HS-27A (cell line): ENCODE data around the gene MOSMO.

ENCODE experiments used
- DNase-seq: peaks from one replicate; pipeline ENCODE4 v3.0.0-alpha.2; 2012; ENCODE audit warnings: low read depth, missing footprints

Gene MOSMO

DNA sequence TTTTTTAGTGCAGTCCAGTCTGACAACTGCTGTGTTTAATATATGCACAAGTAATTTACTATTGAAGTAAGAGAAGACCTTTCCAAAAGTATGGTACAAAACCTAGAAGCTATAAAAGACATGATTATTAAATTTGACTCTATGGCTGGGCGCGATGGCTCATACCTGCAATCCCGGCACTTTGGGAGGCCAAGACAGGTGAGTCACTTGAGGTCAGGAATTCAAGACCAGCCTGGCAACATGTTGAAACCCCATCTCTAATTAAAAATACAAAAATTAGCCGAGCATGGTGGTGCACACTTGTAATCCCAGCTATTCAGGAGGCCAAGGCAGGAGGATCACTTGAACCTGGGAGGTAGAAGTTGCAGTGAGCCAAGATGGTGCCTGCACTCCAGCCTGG lies 43.1 kb downstream of the MOSMO start:
- no peak for DNase-seq

DNA sequence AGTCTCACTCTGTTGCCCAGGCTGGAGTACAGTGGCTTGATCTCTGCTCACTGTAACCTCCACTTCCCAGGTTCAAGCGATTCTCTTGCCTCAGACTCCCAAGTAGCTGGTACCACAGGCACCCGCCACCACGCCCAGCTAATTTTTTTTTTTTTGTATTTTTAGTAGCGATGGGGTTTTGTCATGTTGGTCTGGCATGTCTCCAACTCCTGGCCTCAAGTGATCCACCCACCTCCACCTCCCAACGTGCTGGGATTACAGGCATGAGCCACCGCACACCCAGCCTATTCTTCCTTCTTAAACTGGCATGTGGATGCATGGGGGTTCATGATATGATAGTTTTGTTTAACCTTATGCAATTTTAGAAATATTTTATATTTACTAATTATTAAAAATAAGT lies 45.1 kb downstream of the MOSMO start:
- DNase-seq = no peak

DNA sequence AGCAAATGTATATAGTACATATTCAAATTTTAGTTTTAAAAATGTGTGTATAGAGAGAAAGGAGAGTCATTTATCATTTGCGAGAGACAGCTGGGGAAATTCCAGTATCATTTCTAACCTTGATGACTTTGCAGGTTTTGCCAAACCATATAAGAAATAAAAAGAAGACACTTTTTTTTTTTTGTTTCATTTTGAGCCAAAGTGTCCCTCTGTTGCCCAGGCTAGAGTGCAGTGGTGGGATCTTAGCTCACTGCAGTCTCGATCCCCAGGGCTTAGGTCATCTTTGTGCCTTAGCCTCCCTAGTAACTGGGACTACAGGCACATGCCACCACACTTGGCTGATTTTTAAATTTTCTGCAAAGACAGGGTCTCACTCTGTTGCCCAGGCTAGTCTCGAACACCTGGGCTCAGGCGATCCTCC lies 46.0 kb downstream of the MOSMO start:
- no peak for DNase-seq

GRCh38 chr16:22054847-22055590 lies 47.1 kb downstream of the MOSMO start:
- DNase-seq = no peak

DNA sequence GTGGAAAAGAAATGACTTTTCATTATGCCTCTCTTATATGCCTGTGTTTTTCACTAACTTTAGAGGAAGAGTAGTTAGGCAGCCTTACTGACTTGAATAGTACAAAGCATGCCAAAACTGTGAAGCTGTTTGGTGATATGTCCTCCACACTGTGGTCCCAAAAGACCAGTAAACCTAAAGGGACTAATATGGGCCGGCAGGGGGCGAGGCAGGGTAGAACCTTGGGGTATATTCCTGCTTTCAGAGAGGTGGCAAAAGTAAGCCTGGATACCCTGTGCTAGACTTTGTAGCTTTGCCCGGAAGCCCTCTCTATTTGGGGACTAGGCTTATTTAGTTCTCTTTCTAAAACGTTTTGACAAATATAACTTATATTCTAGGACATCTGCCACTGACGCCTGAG lies 48.0 kb downstream of the MOSMO start:
- no peak for DNase-seq

GRCh38 chr16:22063888-22064467 lies 56.1 kb downstream of the MOSMO start:
- DNase-seq = no peak

GRCh38 chr16:22065252-22065651 lies 57.3 kb downstream of the MOSMO start:
- no peak for DNase-seq

DNA sequence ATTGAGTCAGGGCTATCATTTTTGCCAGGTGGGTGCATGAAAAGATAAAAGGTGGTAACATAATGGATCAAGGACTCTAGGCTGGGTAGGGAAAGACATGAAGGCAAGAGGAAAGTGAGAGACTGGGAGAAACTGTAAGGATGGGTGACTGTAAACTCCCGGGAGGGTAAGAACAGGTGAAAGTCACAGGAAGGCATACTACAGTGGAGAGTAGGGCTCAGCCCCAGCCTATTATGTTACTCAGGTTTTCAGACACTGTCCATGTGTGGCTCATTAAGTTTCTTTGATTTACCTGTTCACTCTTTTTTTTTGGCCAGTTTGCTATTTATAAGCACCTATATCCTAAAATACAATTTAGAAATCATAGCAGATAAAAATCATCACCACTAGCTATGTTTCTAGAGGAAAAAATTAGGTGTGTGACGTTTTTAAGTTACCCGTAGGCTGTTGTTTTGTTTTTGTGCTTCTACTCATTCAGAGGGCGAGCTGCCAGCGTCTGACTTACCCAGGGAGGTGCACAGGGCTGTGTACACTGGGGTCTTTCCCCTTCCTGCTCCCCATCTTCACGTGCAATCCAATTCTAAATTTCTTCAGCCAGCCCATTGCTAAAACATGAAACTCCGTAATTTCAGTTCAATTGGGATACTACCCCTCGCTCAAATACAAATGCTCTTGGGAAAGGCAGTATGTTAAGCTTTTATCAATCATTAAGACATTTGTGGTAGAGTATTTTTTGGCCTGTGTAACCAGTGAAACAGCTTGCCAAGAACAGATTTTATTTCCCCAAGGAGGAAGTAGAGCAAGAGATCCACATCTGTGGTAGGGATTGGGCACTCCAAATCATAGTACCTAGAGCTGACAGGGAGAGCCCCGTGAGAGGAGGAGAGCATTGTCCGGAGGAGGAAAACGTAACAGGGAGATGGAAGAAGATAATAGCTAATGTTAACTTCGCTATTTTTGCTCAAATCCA lies 62.7 kb downstream of the MOSMO start:
- DNase-seq = no peak

DNA sequence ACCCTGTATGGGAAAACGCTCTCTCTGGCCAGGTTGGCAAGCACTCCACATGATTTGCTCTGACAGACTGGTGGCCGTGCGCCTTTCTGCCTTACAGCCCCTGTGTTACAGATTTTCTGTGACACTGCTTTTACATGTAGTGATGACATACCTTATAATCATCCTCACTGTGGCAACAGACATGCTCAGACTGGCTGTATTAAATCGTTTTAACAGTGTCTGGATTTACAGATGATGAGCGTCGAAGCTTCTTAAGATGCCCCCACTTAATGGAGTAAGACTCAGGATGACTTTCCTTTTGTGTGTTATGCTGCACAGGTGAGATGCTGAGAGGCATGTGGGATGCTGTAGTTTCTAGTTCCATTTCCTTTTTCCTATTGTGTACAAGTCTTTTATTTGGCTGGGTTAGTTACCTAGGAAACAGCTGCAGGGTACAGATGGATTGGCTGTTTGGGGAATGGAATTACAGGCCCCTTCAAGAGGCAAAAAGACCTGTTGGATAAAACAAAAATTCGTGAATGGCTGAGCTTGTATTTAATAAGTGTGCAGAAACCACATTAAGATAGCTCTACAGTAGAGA lies 63.5 kb downstream of the MOSMO start:
- DNase-seq = no peak

GRCh38 chr16:22073350-22073749 lies 65.4 kb downstream of the MOSMO start:
- DNase-seq = no peak

- DNase-seq = no peak
Observed at GRCh38 chr16:22075043-22075757, 67.3 kb downstream of the MOSMO start.

GRCh38 chr16:22075776-22076175 lies 67.9 kb downstream of the MOSMO start:
- no peak for DNase-seq

DNA sequence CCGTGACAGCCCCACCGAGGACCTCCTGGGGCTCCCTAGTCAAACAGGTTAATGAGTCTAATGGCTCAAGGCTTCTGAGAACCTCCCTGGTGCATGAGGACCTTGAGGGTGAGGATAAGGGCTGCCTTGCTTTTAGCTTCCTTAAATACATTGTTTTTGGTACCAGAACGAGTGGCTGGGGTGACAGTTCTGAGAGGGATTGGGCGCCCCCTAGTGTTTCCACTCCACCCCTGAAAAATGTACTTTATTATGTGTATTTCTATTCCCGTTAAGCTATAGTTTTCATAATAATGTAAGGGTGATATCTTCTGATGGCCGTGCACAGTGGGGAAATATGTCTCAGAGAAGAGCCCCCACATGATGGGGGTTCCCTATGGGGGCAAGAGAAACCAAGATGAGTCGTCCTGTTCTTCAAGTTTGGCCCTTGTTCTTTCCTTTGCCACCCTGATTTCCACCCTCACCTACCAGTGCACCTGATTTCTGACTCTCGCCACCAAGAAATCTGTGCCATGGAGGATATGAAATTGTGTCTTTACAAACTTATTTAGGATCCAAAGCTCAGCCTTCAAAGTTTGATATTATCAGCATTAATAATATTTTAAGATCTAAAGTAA lies 69.9 kb downstream of the MOSMO start:
- DNase-seq = peak; percentile 24

DNA sequence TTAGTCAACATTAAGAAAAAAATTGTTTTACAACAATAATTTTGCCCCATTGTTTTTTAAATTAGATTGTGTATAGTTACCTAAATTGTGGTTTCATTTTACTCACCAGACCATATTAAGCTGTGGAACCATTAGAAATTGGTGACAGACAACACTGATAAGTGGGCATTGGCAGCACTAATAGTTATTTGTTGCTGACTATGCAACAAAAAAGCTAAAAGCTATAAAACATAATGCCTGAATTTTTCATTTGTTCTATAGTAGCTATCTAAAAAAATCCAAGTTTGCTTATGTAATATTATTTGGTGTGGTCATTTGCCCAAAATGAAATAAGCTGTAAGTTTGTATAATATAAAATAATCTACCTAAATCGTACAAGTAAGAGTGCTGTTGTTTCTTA lies 70.7 kb downstream of the MOSMO start:
- no peak for DNase-seq

GRCh38 chr16:22081050-22081449 lies 73.1 kb downstream of the MOSMO start:
- DNase-seq = no peak

GRCh38 chr16:22086440-22086839 lies 78.5 kb downstream of the MOSMO start:
- DNase-seq = no peak

- no peak for DNase-seq
Observed at GRCh38 chr16:22088642-22089041, 80.7 kb downstream of the MOSMO start.

DNA sequence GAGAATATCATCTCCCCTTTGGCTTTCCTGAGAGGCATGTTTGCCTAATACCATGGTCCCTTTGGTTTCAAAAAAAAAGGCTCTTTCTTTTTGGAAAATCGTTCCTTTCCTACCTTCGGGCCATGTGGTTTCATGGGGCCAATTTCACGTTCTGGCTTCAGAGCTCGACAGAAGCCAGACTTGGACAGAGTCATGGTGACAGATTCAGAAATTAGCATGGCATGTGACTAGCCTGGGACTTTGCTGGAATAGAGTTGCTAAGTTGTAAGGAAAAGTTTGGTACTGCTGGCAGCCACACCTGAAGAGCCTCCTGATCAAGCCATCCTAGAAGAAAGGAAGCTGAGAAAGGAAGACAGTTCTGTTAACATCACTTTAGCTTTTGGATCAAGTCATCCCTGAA lies 82.0 kb downstream of the MOSMO start:
- no peak for DNase-seq

- DNase-seq = no peak
Observed at GRCh38 chr16:22091721-22092120, 83.8 kb downstream of the MOSMO start.

- DNase-seq = no peak
Observed at GRCh38 chr16:22092143-22092933, 84.4 kb downstream of the MOSMO start, which contains the start of gene VWA3A. Gene VWA3A, plus strand, starts transcription at chr16:22092541. Its CDS starts 97 bp downstream, at chr16:22092638.
